Suprapubic skin (tissue), 3 donors: Measurements from ENCODE around the gene TPPP2.

Source experiments
- CTCF ChIP-seq, 2 donors: fragments of 200-600 bp in 1 of 2; fragments of 450-650 bp in 1 of 2; sonication (generic) in 1 of 2; IDR thresholded peaks; one replicate each; pipeline ENCODE4 v1.5.1; 2016 to 2019; ENCODE audit warnings: antibody characterized with exemption in 2 of 2, mild to moderate bottlenecking in 1 of 2, moderate library complexity in 1 of 2
- EP300 ChIP-seq: sonication (generic); formaldehyde crosslinking; IDR thresholded peaks from one replicate; pipeline ENCODE4 v1.6.1; 2017; ENCODE audit warnings: antibody characterized with exemption
- POLR2A ChIP-seq, 2 donors: fragments of 450-650 bp; IDR thresholded peaks; one replicate each; pipeline ENCODE4 v1.6.1; 2017; ENCODE audit warnings: antibody characterized with exemption in 2 of 2, mild to moderate bottlenecking in 2 of 2, moderate library complexity in 2 of 2

- no peak for TF ChIP-seq POLR2A (IDR thresholded peaks at IDR 0.05)
- no peak for TF ChIP-seq CTCF (IDR thresholded peaks at IDR 0.05)
- no peak for TF ChIP-seq EP300
Measured at GRCh38 chr14:21054123-21054767, 24.2 kb downstream of the TPPP2 start.
